Cardiac fibroblast (primary cell): ENCODE measurements around the gene PTPRG.

Experiments
- DNase-seq, 2 donors: peaks; one replicate each; pipeline versions ENCODE4 v3.0.0 to v3.0.0-alpha.2; 2010; ENCODE audit warnings: low read depth in 2 of 2
- H3K4me3 ChIP-seq, 2 donors: replicated peaks in 1 of 2; 1 replicate in 1 of 2; 2 replicates in 1 of 2; pipeline ENCODE4 v1.5.1; 2011; ENCODE audit warnings: low read depth in 2 of 2, low read length in 2 of 2, mild to moderate bottlenecking in 2 of 2, moderate library complexity in 1 of 2
- TF ChIP-seq, protein P1 (sequence below): IDR thresholded peaks from one replicate; pipeline ENCODE4 v1.5.1; 2011; ENCODE audit warnings: low read depth, mild to moderate bottlenecking, low read length, inconsistent platforms

The PTPRG gene

DNA sequence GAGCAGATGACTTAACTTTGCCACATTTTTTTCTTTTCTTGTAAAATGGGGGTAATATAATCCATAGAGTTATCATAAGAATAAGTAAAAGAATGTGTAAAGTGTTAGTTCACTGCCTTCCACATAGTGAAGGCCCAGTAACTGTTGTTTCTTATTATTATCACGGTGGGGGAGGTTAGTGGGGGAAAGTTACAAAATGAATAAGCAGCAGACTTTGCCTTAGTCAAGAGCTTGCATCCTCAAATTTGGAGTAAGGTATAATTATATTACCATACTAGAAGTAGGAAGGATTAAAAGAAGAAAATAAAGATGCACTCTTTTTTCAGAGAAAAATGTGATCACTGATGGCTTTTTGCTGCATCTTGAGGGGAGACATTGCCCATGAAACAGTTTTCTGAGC, 247.6 kb downstream of the PTPRG start:
- TF ChIP-seq, protein P1, sequence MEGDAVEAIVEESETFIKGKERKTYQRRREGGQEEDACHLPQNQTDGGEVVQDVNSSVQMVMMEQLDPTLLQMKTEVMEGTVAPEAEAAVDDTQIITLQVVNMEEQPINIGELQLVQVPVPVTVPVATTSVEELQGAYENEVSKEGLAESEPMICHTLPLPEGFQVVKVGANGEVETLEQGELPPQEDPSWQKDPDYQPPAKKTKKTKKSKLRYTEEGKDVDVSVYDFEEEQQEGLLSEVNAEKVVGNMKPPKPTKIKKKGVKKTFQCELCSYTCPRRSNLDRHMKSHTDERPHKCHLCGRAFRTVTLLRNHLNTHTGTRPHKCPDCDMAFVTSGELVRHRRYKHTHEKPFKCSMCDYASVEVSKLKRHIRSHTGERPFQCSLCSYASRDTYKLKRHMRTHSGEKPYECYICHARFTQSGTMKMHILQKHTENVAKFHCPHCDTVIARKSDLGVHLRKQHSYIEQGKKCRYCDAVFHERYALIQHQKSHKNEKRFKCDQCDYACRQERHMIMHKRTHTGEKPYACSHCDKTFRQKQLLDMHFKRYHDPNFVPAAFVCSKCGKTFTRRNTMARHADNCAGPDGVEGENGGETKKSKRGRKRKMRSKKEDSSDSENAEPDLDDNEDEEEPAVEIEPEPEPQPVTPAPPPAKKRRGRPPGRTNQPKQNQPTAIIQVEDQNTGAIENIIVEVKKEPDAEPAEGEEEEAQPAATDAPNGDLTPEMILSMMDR: no peak
- no peak overlapping the region for H3K4me3 ChIP-seq
- DNase-seq: peak in 1 of 2 donors; percentile 32

DNA sequence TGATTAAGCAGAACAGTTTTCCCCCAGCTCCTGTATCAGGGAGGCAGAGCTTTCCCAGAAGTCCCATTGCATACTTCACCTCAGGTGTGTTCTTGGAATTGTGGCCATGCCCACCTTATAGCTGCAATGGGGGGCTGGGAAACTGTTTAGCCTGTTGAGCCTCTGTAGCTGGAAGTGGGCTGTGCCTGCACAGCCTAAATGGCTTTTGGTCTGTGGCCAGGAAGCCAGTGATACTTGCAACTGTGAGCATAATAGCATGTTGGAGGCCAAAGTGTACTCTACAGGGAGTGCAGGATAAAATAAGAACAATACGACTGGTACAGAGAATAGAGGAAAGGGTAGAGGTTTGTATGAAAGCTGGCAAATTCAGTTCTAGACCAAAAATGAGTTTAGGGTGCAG, 248.5 kb downstream of the PTPRG start:
- H3K4me3 ChIP-seq: no peak overlapping the region
- peak in 1 of 2 donors; percentile 68 for DNase-seq
- TF ChIP-seq, protein P1: no peak

DNA sequence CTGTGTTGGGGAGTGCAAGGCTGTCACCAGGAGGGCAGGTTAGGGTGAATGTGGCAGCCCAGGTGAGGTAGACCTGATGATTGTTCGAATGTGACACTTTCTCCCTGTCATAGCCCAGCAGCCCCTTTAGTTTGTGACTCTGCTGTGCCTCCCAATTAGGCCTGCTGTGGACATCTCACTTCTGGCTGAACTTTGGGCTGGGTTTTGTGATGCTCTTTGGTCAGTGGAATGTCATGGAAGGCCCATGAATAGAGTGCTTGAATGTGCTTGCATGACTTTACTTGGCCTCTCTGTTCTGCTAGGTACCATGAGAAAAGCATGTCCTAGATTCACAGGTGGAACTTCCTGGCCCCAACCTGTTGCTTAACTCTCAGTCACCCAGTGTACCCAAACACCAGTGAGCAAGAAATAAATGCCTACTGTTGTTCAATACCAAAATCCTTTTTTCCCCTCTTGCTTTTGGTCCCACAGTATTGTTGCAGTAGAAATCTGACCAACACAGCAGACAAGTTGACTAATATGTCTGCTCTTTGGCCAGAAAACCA, 249.7 kb downstream of the PTPRG start:
- TF ChIP-seq, protein P1: no peak
- H3K4me3 ChIP-seq: no peak overlapping the region
- no peak for DNase-seq

DNA sequence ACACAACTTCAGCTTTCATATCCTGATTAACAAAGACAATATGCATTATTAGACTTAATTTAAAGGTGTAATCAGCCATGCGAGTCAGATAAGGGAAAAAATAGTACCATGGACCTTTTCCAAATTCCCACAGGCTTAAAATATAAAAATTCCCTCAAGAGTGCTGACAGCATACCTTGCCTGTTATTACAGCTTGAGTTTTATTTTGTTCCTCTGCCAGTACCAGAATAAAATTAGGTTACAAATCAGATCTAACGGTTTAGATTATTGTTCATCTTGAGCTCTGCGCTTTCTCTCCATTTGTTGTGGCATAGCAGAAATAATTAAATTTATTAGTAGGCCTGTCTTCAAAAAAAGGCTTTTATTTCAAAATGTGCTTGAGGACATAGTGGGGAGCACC, 250.3 kb downstream of the PTPRG start:
- TF ChIP-seq, protein P1: no peak
- no peak for DNase-seq
- H3K4me3 ChIP-seq: no peak overlapping the region

DNA sequence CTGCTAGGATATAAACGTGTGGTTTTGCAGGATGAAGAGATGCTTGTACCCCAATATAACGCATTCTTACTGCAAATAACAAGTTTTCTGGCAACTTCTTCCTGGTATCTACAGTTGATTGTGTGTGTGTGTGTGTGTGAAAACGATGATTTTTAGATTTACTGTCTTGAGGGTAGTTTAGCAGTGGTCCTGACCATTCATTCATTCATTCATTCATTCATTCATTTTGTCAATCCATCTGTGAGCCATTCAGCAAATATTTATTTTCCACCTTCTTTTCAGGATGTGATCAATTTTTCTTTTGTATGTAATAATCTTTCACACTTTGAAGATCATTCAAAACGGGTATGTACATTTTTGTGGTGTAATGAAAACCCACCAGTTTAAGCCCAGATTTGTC, 250.7 kb downstream of the PTPRG start:
- H3K4me3 ChIP-seq: no peak overlapping the region
- TF ChIP-seq, protein P1: no peak
- no peak for DNase-seq

DNA sequence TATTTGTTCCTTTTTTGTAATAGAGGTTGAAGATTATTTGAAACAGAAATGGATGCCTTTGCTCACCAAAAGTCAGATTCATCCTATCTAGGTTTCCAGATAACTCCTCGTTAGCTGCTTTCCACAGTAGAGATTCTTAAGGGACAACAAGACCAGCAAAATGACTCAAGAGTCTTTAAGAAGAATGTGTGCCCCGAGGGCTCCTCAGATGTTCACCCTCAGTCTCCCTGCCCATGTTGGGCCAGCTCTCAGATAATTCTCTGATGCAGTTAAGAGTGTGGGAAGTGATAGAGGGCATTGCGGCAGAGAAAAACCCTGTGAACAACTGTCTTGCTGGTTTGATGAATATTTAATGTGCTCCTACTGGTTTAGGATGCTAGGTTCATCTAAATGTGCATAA, 251.1 kb downstream of the PTPRG start:
- H3K4me3 ChIP-seq: no peak overlapping the region
- DNase-seq: no peak
- TF ChIP-seq, protein P1: no peak

DNA sequence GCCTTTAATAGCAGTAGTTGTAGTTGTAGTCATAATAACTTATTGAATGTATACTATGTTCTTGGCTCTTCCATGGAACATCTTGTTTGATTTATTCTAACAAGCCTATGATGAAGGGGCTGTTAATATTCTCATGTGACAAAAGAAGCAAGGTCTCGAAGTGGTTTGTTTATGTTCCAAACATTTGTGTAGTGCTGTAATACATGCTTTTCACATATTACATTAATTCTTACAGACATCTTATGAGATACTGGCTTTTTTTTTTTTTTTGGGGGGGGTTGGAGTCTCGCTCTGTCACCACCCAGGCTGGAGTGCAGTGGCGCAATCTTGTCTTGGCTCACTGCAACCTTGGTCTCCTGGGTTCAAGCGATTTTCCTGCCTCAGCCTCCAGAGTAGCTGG, 252.3 kb downstream of the PTPRG start:
- TF ChIP-seq, protein P1: no peak
- no peak overlapping the region for H3K4me3 ChIP-seq
- DNase-seq: peak; percentile 29 to 32
